Measurements from ENCODE around the gene GOLGA8S.

GOLGA8S gene

DNA sequence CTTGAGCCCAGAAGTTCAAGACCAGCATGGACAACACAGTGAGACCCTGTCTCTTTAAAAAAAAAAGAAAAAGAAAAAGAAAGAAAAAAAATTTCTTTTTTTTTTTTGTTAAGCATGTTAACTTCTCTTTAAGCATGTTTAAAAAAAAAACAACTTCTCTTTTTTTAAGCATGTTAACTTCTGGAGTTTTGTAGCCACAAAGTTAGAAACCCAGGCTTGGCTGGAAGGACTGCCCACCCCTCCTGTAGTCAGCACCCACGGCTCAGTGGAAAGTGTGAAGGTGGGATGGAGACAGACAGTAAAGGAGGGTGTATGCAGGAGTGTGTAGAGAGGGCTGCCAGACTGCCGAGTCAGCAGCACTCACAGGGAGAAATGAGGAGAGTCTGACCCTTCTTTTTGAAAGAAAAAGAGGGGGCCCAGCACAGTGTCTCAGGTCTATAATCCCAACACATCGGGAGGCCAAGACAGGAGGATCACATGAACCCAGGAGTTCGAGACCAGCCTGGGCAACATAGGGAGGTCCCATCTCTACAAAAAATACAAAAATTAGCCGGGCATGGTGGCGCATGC is 33.2 kb downstream of the GOLGA8S start:
- H3K9ac ChIP-seq (ENCODE audit: low read depth, low read length), result no peak overlapping the region
- TF ChIP-seq, protein P1, sequence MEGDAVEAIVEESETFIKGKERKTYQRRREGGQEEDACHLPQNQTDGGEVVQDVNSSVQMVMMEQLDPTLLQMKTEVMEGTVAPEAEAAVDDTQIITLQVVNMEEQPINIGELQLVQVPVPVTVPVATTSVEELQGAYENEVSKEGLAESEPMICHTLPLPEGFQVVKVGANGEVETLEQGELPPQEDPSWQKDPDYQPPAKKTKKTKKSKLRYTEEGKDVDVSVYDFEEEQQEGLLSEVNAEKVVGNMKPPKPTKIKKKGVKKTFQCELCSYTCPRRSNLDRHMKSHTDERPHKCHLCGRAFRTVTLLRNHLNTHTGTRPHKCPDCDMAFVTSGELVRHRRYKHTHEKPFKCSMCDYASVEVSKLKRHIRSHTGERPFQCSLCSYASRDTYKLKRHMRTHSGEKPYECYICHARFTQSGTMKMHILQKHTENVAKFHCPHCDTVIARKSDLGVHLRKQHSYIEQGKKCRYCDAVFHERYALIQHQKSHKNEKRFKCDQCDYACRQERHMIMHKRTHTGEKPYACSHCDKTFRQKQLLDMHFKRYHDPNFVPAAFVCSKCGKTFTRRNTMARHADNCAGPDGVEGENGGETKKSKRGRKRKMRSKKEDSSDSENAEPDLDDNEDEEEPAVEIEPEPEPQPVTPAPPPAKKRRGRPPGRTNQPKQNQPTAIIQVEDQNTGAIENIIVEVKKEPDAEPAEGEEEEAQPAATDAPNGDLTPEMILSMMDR (IDR thresholded peaks at IDR 0.05; ENCODE audit: borderline replicate concordance, extremely low read depth, low read length, poor library complexity, severe bottlenecking), result no peak
- no peak for TF ChIP-seq EZH2 (IDR thresholded peaks at IDR 0.05; ENCODE audit: borderline replicate concordance, low read depth, low read length, severe bottlenecking)
- no peak for ATAC-seq (ENCODE audit: insufficient read depth, low read depth)
- no peak overlapping the region for H2AFZ ChIP-seq (ENCODE audit: low read depth, low read length)
- no peaks in the 10 kb centered on the region for H3K27me3 ChIP-seq (ENCODE audit: insufficient read depth, low read length, poor library complexity)
- H3K27ac ChIP-seq (ENCODE audit: low read length), result no peak overlapping the region
- H3K4me3 ChIP-seq (ENCODE audit: low read depth in 1 of 2, low read length in 2 of 2), result no peak overlapping the region
- H3K36me3 ChIP-seq (ENCODE audit: insufficient read depth, low read length), result no peaks in the 10 kb centered on the region
- no peaks in the 10 kb centered on the region for H3K79me2 ChIP-seq (ENCODE audit: insufficient read depth, low read length)
- no peaks in the 10 kb centered on the region for H3K9me3 ChIP-seq (ENCODE audit: insufficient read depth, low read length, severe bottlenecking)
- peaks cover 29% of the 10 kb centered on the region for H3K4me1 ChIP-seq (ENCODE audit: insufficient read depth, low read length)
- DNase-seq, result no peak
- no peak overlapping the region for H3K4me2 ChIP-seq (ENCODE audit: insufficient read depth, low read length)
- H4K20me1 ChIP-seq (ENCODE audit: insufficient read depth, low read length), result no peaks in the 10 kb centered on the region

DNA sequence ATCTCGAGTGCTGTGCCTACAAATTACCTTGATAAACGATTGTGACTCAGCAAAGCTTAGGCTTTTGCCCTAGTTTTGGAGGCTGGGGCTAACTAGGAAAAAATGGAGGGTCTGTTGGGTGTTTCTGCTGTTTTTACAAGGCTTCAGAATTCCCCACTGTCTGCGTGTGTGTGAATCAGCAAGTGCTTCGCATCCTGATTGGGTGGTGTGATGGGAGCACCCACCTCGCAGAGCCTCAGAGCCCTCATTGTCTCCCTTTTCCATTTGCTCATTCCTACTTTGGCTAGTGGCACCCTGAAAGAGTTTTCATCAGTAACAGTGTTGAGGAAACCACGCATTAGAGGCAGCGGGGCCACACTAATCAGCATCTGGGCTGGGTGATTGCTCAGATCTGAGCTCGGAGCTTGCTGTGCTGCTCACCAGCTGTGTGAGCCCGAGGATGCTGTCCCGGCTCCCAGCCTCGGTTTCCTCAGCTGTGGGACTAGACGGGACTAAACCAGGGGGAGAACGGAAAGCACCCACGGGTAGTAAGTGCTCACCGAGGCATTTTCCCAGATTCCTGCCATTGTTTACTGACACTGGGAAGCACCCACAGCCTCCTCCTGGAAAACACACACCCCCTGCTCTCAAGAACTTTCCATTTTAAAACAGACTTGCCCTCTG is 40.6 kb downstream of the GOLGA8S start:
- H3K27ac ChIP-seq (ENCODE audit: low read length), result no peak overlapping the region
- H2AFZ ChIP-seq (ENCODE audit: low read depth, low read length), result no peak overlapping the region
- no peaks in the 10 kb centered on the region for H3K79me2 ChIP-seq (ENCODE audit: insufficient read depth, low read length)
- TF ChIP-seq EZH2 (IDR thresholded peaks at IDR 0.05; ENCODE audit: borderline replicate concordance, low read depth, low read length, severe bottlenecking), result no peak
- TF ChIP-seq, protein P1 (IDR thresholded peaks at IDR 0.05; ENCODE audit: borderline replicate concordance, extremely low read depth, low read length, poor library complexity, severe bottlenecking), result no peak
- no peak overlapping the region for H3K9ac ChIP-seq (ENCODE audit: low read depth, low read length)
- H3K4me1 ChIP-seq (ENCODE audit: insufficient read depth, low read length), result no peaks in the 10 kb centered on the region
- no peak for DNase-seq
- no peak overlapping the region for H3K4me2 ChIP-seq (ENCODE audit: insufficient read depth, low read length)
- no peaks in the 10 kb centered on the region for H3K27me3 ChIP-seq (ENCODE audit: insufficient read depth, low read length, poor library complexity)
- no peaks in the 10 kb centered on the region for H3K36me3 ChIP-seq (ENCODE audit: insufficient read depth, low read length)
- H4K20me1 ChIP-seq (ENCODE audit: insufficient read depth, low read length), result no peaks in the 10 kb centered on the region
- no peaks in the 10 kb centered on the region for H3K9me3 ChIP-seq (ENCODE audit: insufficient read depth, low read length, severe bottlenecking)
- no peak for ATAC-seq (ENCODE audit: insufficient read depth, low read depth)
- H3K4me3 ChIP-seq (ENCODE audit: low read depth in 1 of 2, low read length in 2 of 2), result no peak overlapping the region

DNA sequence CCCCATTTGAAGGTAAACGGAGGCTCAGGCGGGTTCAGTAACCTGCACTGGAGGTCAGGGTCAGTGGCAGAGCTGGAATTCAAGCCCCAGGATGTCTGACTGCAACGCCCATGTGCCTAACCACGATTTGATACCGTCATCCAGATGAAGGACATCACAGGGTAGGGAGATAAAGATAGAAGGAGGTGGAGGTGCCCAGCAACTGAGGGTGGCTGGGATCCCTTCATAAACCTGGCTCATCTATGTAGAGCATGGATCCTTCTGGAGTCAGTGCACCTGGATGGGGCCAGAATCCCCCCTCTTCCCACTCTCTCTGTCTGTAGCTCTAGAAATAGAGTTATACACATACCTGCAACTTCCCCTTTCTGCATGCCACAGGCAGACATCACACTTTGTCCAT is 41.3 kb downstream of the GOLGA8S start:
- Histone ChIP-seq H4K20me1 (ENCODE audit: insufficient read depth, low read length) (no peaks in the 10 kb centered on the region), H3K4me2 (ENCODE audit: insufficient read depth, low read length) (no peak overlapping the region), H3K79me2 (ENCODE audit: insufficient read depth, low read length) (no peaks in the 10 kb centered on the region), H3K4me3 (ENCODE audit: low read depth in 1 of 2, low read length in 2 of 2) (no peak overlapping the region), H3K9ac (ENCODE audit: low read depth, low read length) (no peak overlapping the region), H2AFZ (ENCODE audit: low read depth, low read length) (no peak overlapping the region), H3K4me1 (ENCODE audit: insufficient read depth, low read length) (no peaks in the 10 kb centered on the region), H3K36me3 (ENCODE audit: insufficient read depth, low read length) (no peaks in the 10 kb centered on the region), H3K27ac (ENCODE audit: low read length) (no peak overlapping the region), H3K27me3 (ENCODE audit: insufficient read depth, low read length, poor library complexity) (no peaks in the 10 kb centered on the region), H3K9me3 (ENCODE audit: insufficient read depth, low read length, severe bottlenecking) (no peaks in the 10 kb centered on the region)
- ATAC-seq (ENCODE audit: insufficient read depth, low read depth) (no peak), DNase-seq (no peak)
- no peak for TF ChIP-seq EZH2 (IDR thresholded peaks at IDR 0.05; ENCODE audit: borderline replicate concordance, low read depth, low read length, severe bottlenecking)
- TF ChIP-seq, protein P1 (IDR thresholded peaks at IDR 0.05; ENCODE audit: borderline replicate concordance, extremely low read depth, low read length, poor library complexity, severe bottlenecking), result no peak

Data from DND-41 (cell line).